GM23338 (cell line): ENCODE measurements around the gene SYNCRIP. TPM values are rescaled to one million over a fixed set of nuclear protein-coding genes. Genes with fewer than 3 reads are reported as not detected.

Source experiments
- ATAC-seq: fragments of 200-7000 bp; cut with Tn5 transposase; 3 replicates; pipeline ENCODE4 v1.9.1; 2020
- DNase-seq: peaks from one replicate; pipeline ENCODE4 v3.0.0-alpha.2; 2015; ENCODE audit warnings: low spot score
- H2AFZ ChIP-seq: fragments of 200-600 bp; sonication (generic); 2 replicates; pipeline ENCODE4 v1.8.0; 2016; ENCODE audit warnings: antibody characterized with exemption, mild to moderate bottlenecking, moderate library complexity
- H3F3A ChIP-seq: fragments of 200-600 bp; sonication (generic); replicated peaks from 2 replicates; pipeline ENCODE4 v1.8.0; 2017; ENCODE audit warnings: antibody characterized with exemption, mixed run types, low read depth
- H3K27ac ChIP-seq: fragments of 200-600 bp; sonication (generic); 2 replicates; pipeline ENCODE4 v1.6.1; 2016; ENCODE audit warnings: low read depth
- H3K27me3 ChIP-seq: fragments of 200-600 bp; sonication (generic); 2 replicates; pipeline ENCODE4 v1.8.0; 2016; ENCODE audit warnings: mild to moderate bottlenecking, mixed run types, moderate library complexity; ENCODE audit not compliant: insufficient read depth
- H3K36me3 ChIP-seq: fragments of 200-600 bp; sonication (generic); 2 replicates; pipeline ENCODE4 v1.8.0; 2016; ENCODE audit warnings: mild to moderate bottlenecking; ENCODE audit not compliant: insufficient read depth
- H3K4me1 ChIP-seq: fragments of 200-600 bp; sonication (generic); 2 replicates; pipeline ENCODE4 v1.8.0; 2016; ENCODE audit warnings: mild to moderate bottlenecking, moderate library complexity; ENCODE audit not compliant: insufficient read depth
- H3K4me2 ChIP-seq: fragments of 200-600 bp; sonication (generic); 2 replicates; pipeline ENCODE4 v1.7.1; 2017; ENCODE audit warnings: mixed run types
- H3K4me3 ChIP-seq: fragments of 200-600 bp; sonication (generic); 2 replicates; pipeline ENCODE4 v1.6.1; 2016; ENCODE audit warnings: mixed run types
- H3K79me2 ChIP-seq: fragments of 200-600 bp; sonication (generic); replicated peaks from 2 replicates; pipeline ENCODE4 v1.8.0; 2017; ENCODE audit warnings: mild to moderate bottlenecking; ENCODE audit not compliant: insufficient read depth
- H3K9me2 ChIP-seq: fragments of 200-600 bp; sonication (generic); 2 replicates; pipeline ENCODE4 v1.8.0; 2017; ENCODE audit not compliant: insufficient read depth
- H4K20me1 ChIP-seq: fragments of 200-600 bp; sonication (generic); replicated peaks from 2 replicates; pipeline ENCODE4 v1.8.0; 2017; ENCODE audit warnings: mild to moderate bottlenecking; ENCODE audit not compliant: insufficient read depth
- H3K27ac Mint-ChIP-seq: 2 replicates; pipeline ENCODE4 v1.8.0; 2020; ENCODE audit warnings: inconsistent platforms, mild to moderate bottlenecking, moderate library complexity, mixed read lengths
- H3K27me3 Mint-ChIP-seq: 3 replicates; pipeline ENCODE4 v1.8.0; 2022; ENCODE audit warnings: low read depth, mild to moderate bottlenecking, moderate library complexity, mixed read lengths, inconsistent platforms; ENCODE audit not compliant: insufficient read depth, poor library complexity
- H3K36me3 Mint-ChIP-seq: 3 replicates; pipeline ENCODE4 v1.8.0; 2021; ENCODE audit warnings: low read depth, mild to moderate bottlenecking, inconsistent platforms, moderate library complexity, mixed read lengths
- H3K4me1 Mint-ChIP-seq: 3 replicates; pipeline ENCODE4 v1.8.0; 2020; ENCODE audit warnings: mild to moderate bottlenecking, inconsistent platforms, mixed read lengths
- H3K4me3 Mint-ChIP-seq: 3 replicates; pipeline ENCODE4 v1.8.0; 2021; ENCODE audit warnings: moderate library complexity, mild to moderate bottlenecking, inconsistent platforms, mixed read lengths
- H3K9me3 Mint-ChIP-seq: 3 replicates; pipeline ENCODE4 v1.8.0; 2020; ENCODE audit warnings: moderate library complexity, mild to moderate bottlenecking, inconsistent platforms, mixed read lengths
- CREB1 ChIP-seq: fragments of 250-450 bp; sonication (Bioruptor Pico); IDR thresholded peaks from 2 replicates; pipeline ENCODE4 v1.5.0; 2020; ENCODE audit warnings: low read depth, mild to moderate bottlenecking, moderate library complexity
- CTCF ChIP-seq, 2 experiments: fragments of 200-600 bp in 1 of 2; sonication (generic) in 1 of 2; conservative IDR thresholded peaks; 2 replicates each; pipeline versions ENCODE4 v1.5.1 to v1.6.1; 2016 to 2017; ENCODE audit warnings: antibody characterized with exemption in 2 of 2, low read depth in 2 of 2, mild to moderate bottlenecking in 2 of 2, moderate library complexity in 1 of 2
- EZH2phosphoT487 ChIP-seq: fragments of 200-600 bp; sonication (generic); IDR thresholded peaks from one replicate; pipeline ENCODE4 v1.8.1; 2018; ENCODE audit warnings: antibody characterized with exemption; ENCODE audit not compliant: unreplicated experiment
- JUNB ChIP-seq: IDR thresholded peaks from one replicate; pipeline ENCODE4 v1.6.1; 2016; ENCODE audit warnings: antibody characterized with exemption; ENCODE audit not compliant: unreplicated experiment
- POLR2AphosphoS5 ChIP-seq: IDR thresholded peaks from 2 replicates; pipeline ENCODE4 v1.6.1; 2016; ENCODE audit warnings: antibody characterized with exemption, low read depth
- REST ChIP-seq: IDR thresholded peaks from one replicate; pipeline ENCODE4 v1.6.1; 2018; ENCODE audit warnings: antibody characterized with exemption; ENCODE audit not compliant: unreplicated experiment
- STAT1 ChIP-seq: IDR thresholded peaks from one replicate; pipeline ENCODE4 v1.6.1; 2016; ENCODE audit warnings: antibody characterized with exemption; ENCODE audit not compliant: unreplicated experiment
- ZNF114 ChIP-seq: fragments of 250-450 bp; sonication (Bioruptor Pico); IDR thresholded peaks from 2 replicates; pipeline ENCODE4 v1.5.0; 2020; ENCODE audit warnings: mild to moderate bottlenecking, moderate library complexity
- ZNF331 ChIP-seq: fragments of 250-450 bp; sonication (Bioruptor Pico); IDR thresholded peaks from 2 replicates; pipeline ENCODE4 v1.5.0; 2020; ENCODE audit warnings: low read depth, mild to moderate bottlenecking, moderate library complexity
- polyA plus RNA-seq: library from polyadenylated mRNA; unstranded; fragments of >200 nt; fragmentation: Nextera tagmentation; extraction: Ambion mirVana; gene quantifications from 2 replicates; pipeline ENCODE4 v1.2.1, GENCODE V29; 2016
- total RNA-seq: library from RNA; depleted of rRNA; stranded (reverse); fragments of >200 nt; shearing (Covaris generic); gene quantifications from 2 replicates; pipeline ENCODE4 v1.2.3, GENCODE V29; 2014
- TF ChIP-seq, protein P1 (sequence below): fragments of 250-450 bp; sonication (Bioruptor Pico); IDR thresholded peaks from 2 replicates; pipeline ENCODE4 v1.5.0; 2020; ENCODE audit warnings: mild to moderate bottlenecking, moderate library complexity

SYNCRIP gene
- total and polyA plus RNA-seq, 2 experiments from 2014 or later: 163 to 164 TPM

DNA sequence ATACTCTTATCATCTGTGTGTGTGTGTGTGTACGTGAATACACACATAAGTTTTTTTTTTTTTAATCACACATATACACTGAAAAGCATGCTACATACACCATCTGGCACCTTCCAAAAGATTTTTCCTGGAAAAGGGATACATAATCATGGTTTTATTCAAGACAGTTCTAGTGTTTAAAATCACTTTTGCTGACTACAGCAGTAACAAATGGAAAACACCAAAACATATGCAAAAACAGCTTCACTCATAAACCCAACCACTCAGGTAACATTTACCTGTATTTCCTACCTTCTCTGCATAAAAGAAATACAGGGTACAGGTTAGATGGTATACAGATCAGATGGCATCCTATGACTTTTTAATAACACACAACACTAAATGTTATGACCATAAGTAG is 51.5 kb downstream of the SYNCRIP start:
- H3K4me1 ChIP-seq: no peaks in the 10 kb centered on the region
- no peak overlapping the region for H2AFZ ChIP-seq
- H3K9me2 ChIP-seq: peaks cover 2% of the 10 kb centered on the region; the same call in 1 of the 2 replicates
- no peak overlapping the region for H3K27ac ChIP-seq
- peaks cover 11% of the 10 kb centered on the region for H3K27me3 Mint-ChIP-seq
- no peak overlapping the region for H3K27ac Mint-ChIP-seq
- peaks cover 5% of the 10 kb centered on the region for H3K4me1 Mint-ChIP-seq
- H3K9me3 Mint-ChIP-seq: peaks cover 3% of the 10 kb centered on the region; the same call in 2 of the 3 replicates
- H3K4me2 ChIP-seq: no peak overlapping the region
- H3K79me2 ChIP-seq: peaks cover 54% of the 10 kb centered on the region
- peaks cover 15% of the 10 kb centered on the region; the same call in 1 of the 2 replicates for H3K27me3 ChIP-seq
- H3K4me3 Mint-ChIP-seq: no peak overlapping the region
- no peaks in the 10 kb centered on the region; the same call in 1 of the 2 replicates for H3K36me3 ChIP-seq
- no peaks in the 10 kb centered on the region for H4K20me1 ChIP-seq
- peaks cover 7% of the 10 kb centered on the region; the same call in 1 of the 2 replicates for H3F3A ChIP-seq
- ATAC-seq: no peak
- no peak for DNase-seq
- TF ChIP-seq EZH2phosphoT487 (no peak), POLR2AphosphoS5 (no peak), STAT1 (no peak), CREB1 (CRISPR knock-in tag) (no peak)
- H3K4me3 ChIP-seq: no peak overlapping the region
- H3K36me3 Mint-ChIP-seq: peaks cover 2% of the 10 kb centered on the region; the same call in 2 of the 3 replicates

GRCh38 chr6:85585741-85586140 is 56.9 kb downstream of the SYNCRIP start:
- H3K27ac Mint-ChIP-seq: no peak overlapping the region
- no peak overlapping the region for H3K4me3 ChIP-seq
- ATAC-seq: no peak
- H3K9me3 Mint-ChIP-seq: peaks cover 32% of the 10 kb centered on the region
- H3K4me3 Mint-ChIP-seq: no peak overlapping the region
- no peak overlapping the region for H3K27ac ChIP-seq
- H3K27me3 ChIP-seq: no peaks in the 10 kb centered on the region
- H3K4me2 ChIP-seq: no peak overlapping the region
- H3K36me3 Mint-ChIP-seq: peaks cover 43% of the 10 kb centered on the region
- peaks cover 7% of the 10 kb centered on the region; the same call in 2 of the 3 replicates for H3K4me1 Mint-ChIP-seq
- peaks cover 6% of the 10 kb centered on the region; the same call in 1 of the 2 replicates for H3K9me2 ChIP-seq
- H3F3A ChIP-seq: no peaks in the 10 kb centered on the region
- H3K27me3 Mint-ChIP-seq: no peaks in the 10 kb centered on the region
- H2AFZ ChIP-seq: no peak overlapping the region
- no peak for DNase-seq
- peaks cover 9% of the 10 kb centered on the region; the same call in 1 of the 2 replicates for H3K4me1 ChIP-seq
- H3K36me3 ChIP-seq: peaks cover 7% of the 10 kb centered on the region; the same call in 1 of the 2 replicates
- peaks cover 87% of the 10 kb centered on the region for H3K79me2 ChIP-seq
- no peaks in the 10 kb centered on the region for H4K20me1 ChIP-seq
- TF ChIP-seq EZH2phosphoT487 (no peak), POLR2AphosphoS5 (no peak), STAT1 (no peak), REST (no peak), CTCF (conservative IDR thresholded peaks at IDR 0.05; ENCODE audit: low read depth in 2 of 2) (no peak), CREB1 (CRISPR knock-in tag) (no peak), JUNB (no peak), ZNF331 (CRISPR knock-in tag) (no peak), ZNF114 (no peak)
- TF ChIP-seq, protein P1, sequence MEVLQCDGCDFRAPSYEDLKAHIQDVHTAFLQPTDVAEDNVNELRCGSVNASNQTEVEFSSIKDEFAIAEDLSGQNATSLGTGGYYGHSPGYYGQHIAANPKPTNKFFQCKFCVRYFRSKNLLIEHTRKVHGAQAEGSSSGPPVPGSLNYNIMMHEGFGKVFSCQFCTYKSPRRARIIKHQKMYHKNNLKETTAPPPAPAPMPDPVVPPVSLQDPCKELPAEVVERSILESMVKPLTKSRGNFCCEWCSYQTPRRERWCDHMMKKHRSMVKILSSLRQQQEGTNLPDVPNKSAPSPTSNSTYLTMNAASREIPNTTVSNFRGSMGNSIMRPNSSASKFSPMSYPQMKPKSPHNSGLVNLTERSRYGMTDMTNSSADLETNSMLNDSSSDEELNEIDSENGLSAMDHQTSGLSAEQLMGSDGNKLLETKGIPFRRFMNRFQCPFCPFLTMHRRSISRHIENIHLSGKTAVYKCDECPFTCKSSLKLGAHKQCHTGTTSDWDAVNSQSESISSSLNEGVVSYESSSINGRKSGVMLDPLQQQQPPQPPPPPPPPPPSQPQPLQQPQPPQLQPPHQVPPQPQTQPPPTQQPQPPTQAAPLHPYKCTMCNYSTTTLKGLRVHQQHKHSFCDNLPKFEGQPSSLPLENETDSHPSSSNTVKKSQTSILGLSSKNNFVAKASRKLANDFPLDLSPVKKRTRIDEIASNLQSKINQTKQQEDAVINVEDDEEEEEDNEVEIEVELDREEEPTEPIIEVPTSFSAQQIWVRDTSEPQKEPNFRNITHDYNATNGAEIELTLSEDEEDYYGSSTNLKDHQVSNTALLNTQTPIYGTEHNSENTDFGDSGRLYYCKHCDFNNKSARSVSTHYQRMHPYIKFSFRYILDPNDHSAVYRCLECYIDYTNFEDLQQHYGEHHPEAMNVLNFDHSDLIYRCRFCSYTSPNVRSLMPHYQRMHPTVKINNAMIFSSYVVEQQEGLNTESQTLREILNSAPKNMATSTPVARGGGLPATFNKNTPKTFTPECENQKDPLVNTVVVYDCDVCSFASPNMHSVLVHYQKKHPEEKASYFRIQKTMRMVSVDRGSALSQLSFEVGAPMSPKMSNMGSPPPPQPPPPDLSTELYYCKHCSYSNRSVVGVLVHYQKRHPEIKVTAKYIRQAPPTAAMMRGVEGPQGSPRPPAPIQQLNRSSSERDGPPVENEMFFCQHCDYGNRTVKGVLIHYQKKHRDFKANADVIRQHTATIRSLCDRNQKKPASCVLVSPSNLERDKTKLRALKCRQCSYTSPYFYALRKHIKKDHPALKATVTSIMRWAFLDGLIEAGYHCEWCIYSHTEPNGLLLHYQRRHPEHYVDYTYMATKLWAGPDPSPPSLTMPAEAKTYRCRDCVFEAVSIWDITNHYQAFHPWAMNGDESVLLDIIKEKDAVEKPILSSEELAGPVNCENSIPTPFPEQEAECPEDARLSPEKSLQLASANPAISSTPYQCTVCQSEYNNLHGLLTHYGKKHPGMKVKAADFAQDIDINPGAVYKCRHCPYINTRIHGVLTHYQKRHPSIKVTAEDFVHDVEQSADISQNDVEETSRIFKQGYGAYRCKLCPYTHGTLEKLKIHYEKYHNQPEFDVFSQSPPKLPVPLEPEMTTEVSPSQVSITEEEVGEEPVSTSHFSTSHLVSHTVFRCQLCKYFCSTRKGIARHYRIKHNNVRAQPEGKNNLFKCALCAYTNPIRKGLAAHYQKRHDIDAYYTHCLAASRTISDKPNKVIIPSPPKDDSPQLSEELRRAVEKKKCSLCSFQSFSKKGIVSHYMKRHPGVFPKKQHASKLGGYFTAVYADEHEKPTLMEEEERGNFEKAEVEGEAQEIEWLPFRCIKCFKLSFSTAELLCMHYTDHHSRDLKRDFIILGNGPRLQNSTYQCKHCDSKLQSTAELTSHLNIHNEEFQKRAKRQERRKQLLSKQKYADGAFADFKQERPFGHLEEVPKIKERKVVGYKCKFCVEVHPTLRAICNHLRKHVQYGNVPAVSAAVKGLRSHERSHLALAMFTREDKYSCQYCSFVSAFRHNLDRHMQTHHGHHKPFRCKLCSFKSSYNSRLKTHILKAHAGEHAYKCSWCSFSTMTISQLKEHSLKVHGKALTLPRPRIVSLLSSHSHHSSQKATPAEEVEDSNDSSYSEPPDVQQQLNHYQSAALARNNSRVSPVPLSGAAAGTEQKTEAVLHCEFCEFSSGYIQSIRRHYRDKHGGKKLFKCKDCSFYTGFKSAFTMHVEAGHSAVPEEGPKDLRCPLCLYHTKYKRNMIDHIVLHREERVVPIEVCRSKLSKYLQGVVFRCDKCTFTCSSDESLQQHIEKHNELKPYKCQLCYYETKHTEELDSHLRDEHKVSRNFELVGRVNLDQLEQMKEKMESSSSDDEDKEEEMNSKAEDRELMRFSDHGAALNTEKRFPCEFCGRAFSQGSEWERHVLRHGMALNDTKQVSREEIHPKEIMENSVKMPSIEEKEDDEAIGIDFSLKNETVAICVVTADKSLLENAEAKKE: no peak
